Activated B cell treated with CpG ODN at 0.5 μM for 24 hours (primary cell): ENCODE results near the gene GNLY. TPM values are rescaled to one million over a fixed set of nuclear protein-coding genes. Genes with fewer than 3 reads are reported as not detected.
"Not testable (repeated sequence)": the region's sequence is repeated elsewhere in the genome, so short reads cannot be mapped to it uniquely, and the experiment has no call there.

ENCODE experiments used
- ATAC-seq: fragments of 200-7000 bp; cut with Tn5 transposase; one replicate; pipeline ENCODE4 v1.10.0; 2021; ENCODE audit warnings: low read depth, mild to moderate bottlenecking, moderate library complexity
- CTCF ChIA-PET: fragments of 350-600 bp; sonication (Branson Sonifier 250); formaldehyde crosslinking; loops from one replicate; lab custom pipeline; 2021; ENCODE audit warnings: antibody characterized with exemption; lab: Charles Lee
- POLR2A ChIA-PET: fragments of 350-600 bp; sonication (Branson Sonifier 250); formaldehyde crosslinking; loops from one replicate; lab custom pipeline; 2021; ENCODE audit warnings: antibody characterized with exemption; lab: Charles Lee
- DNase-seq: peaks from one replicate; pipeline ENCODE4 v3.0.0; 2022
- H3K27ac Mint-ChIP-seq: one replicate; pipeline ENCODE4 v1.8.0; 2020; ENCODE audit warnings: mixed read lengths
- H3K27me3 Mint-ChIP-seq: one replicate; pipeline ENCODE4 v1.8.0; 2021; ENCODE audit warnings: mixed read lengths
- H3K36me3 Mint-ChIP-seq: one replicate; pipeline ENCODE4 v1.8.0; 2021; ENCODE audit warnings: low read depth, mixed read lengths
- H3K4me1 Mint-ChIP-seq: one replicate; pipeline ENCODE4 v1.8.0; 2021; ENCODE audit warnings: mixed read lengths
- H3K4me3 Mint-ChIP-seq: one replicate; pipeline ENCODE4 v1.8.0; 2020; ENCODE audit warnings: mild to moderate bottlenecking, mixed read lengths
- H3K9me3 Mint-ChIP-seq: one replicate; pipeline ENCODE4 v1.8.0; 2020; ENCODE audit warnings: mixed read lengths
- intact Hi-C: fragments of 100-400 bp; cut with micrococcal nuclease; formaldehyde crosslinking; loops from one replicate; pipeline ENCODE4 v1.15.1; 2024
- total RNA-seq: library from RNA; stranded (reverse); gene quantifications from 2 replicates; pipeline ENCODE4 v1.2.3, GENCODE V29; 2022
- TF ChIP-seq, protein P1 (sequence below): fragments of 200-600 bp; IDR thresholded peaks from one replicate; pipeline ENCODE4 v1.8.0; 2022; ENCODE audit warnings: antibody characterized with exemption, mild to moderate bottlenecking

GNLY gene
- total RNA-seq, 1 donor from 2014 or later = 1.8 TPM

DNA sequence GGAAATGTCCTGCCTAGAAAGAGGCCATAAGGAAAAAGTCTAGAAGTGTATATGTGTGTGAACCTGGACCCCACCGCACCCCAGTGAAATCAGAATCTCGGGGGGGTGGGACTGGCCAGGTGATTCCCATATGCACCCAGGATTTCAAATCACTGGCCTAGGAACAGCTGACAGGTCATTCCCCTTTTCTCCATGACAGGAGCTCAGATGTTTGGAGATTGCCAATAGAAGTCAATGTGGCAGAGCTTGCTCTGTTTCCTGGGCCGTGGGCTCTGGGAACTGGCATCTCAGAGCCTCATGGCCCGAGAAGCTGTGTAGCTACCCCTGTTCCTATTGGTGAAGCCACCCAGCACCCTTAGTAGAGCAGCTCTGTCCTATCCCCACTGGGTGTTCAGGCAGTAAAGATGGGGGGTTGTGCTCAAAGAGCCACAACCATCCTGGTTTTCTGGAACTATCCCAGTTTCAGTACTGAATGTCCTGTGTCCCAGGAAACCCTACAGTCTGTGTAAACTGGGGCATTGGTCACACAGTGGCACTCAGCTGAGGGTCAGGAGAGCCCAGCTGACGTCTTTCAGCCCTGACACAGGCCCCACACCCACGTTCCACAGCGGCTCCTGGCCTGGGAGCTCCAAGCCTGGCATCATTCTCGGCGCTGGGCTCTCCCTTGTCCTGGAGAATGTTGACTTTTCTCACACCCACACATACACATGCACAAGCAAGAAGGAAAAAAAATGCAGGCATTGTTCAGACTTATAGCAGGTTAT lies 18.9 kb downstream of the GNLY start:
- ATAC-seq = no peak
- POLR2A ChIA-PET = no interaction called here
- no peak overlapping the region for H3K27ac Mint-ChIP-seq

DNA sequence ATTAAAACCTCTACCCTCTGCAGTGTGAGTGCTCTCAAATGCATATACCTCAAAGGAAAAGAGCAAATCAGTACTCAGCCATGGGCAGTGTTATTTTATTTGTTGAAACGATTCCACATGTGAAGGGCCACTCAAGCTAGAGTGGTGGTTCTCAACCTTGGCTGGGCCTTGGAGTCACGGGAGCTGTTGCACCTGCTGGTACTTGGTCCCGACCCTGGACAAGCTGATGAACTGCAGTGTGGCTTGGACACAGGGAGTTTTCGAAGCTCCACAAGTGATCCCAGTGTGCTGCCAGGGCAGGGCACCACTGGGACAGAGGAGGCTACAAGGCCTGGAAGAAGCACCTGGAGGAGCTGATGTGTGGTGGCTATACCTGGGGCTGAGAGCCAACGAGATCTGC lies 19.7 kb downstream of the GNLY start:
- TF ChIP-seq, protein P1, sequence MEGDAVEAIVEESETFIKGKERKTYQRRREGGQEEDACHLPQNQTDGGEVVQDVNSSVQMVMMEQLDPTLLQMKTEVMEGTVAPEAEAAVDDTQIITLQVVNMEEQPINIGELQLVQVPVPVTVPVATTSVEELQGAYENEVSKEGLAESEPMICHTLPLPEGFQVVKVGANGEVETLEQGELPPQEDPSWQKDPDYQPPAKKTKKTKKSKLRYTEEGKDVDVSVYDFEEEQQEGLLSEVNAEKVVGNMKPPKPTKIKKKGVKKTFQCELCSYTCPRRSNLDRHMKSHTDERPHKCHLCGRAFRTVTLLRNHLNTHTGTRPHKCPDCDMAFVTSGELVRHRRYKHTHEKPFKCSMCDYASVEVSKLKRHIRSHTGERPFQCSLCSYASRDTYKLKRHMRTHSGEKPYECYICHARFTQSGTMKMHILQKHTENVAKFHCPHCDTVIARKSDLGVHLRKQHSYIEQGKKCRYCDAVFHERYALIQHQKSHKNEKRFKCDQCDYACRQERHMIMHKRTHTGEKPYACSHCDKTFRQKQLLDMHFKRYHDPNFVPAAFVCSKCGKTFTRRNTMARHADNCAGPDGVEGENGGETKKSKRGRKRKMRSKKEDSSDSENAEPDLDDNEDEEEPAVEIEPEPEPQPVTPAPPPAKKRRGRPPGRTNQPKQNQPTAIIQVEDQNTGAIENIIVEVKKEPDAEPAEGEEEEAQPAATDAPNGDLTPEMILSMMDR = no peak
- peaks cover 8% of the 10 kb centered on the region for H3K27me3 Mint-ChIP-seq
- no peaks in the 10 kb centered on the region for H3K36me3 Mint-ChIP-seq
- no peaks in the 10 kb centered on the region for H3K9me3 Mint-ChIP-seq
- DNase-seq (no peak), ATAC-seq (no peak)
- H3K27ac Mint-ChIP-seq = no peak overlapping the region
- H3K4me1 Mint-ChIP-seq = no peaks in the 10 kb centered on the region
- H3K4me3 Mint-ChIP-seq = no peak overlapping the region
- intact Hi-C loops = no loop called here
- ChIA-PET POLR2A (no interaction called here), CTCF (no interaction called here)

More for the DNA sequence above, 18.9 kb downstream of the GNLY start:
- peaks cover 7% of the 10 kb centered on the region for H3K27me3 Mint-ChIP-seq
- TF ChIP-seq, protein P1 = no peak
- no peak for DNase-seq
- no peak overlapping the region for H3K4me3 Mint-ChIP-seq
- H3K36me3 Mint-ChIP-seq = no peaks in the 10 kb centered on the region
- H3K9me3 Mint-ChIP-seq = no peaks in the 10 kb centered on the region
- intact Hi-C loops = no loop called here
- CTCF ChIA-PET = interaction anchor here (1.0 to 1.5 kb wide), 2 partner anchors 16 to 33 kb away, joined by 4 read pairs; no protein-coding TSS in a partner anchor
- no peaks in the 10 kb centered on the region for H3K4me1 Mint-ChIP-seq

DNA sequence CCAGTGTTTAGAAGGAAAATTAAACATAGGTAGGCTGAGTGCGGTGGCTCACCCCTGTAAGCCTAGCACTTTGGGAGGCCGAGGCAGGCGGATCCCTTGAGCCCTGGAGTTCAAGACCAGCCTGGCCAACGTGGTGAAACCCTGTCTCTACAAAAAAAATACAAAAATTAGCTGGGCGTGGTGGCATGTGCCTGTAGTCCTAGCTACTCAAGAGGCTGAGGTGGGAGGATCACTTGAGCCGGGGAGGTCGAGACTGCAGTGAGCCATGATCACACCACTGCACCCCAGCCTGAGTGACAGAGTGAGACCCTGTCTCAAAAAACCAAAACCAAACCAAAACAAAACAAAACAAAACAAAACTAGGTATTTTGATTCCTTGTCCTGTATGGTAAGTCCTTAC lies 20.3 kb downstream of the GNLY start:
- intact Hi-C loops, H3K4me3 Mint-ChIP-seq, POLR2A ChIA-PET, H3K36me3 Mint-ChIP-seq, H3K9me3 Mint-ChIP-seq, H3K27ac Mint-ChIP-seq, DNase-seq, CTCF ChIA-PET, ATAC-seq, H3K4me1 Mint-ChIP-seq: not testable (repeated sequence)
- H3K27me3 Mint-ChIP-seq = peaks cover 11% of the 10 kb centered on the region

DNA sequence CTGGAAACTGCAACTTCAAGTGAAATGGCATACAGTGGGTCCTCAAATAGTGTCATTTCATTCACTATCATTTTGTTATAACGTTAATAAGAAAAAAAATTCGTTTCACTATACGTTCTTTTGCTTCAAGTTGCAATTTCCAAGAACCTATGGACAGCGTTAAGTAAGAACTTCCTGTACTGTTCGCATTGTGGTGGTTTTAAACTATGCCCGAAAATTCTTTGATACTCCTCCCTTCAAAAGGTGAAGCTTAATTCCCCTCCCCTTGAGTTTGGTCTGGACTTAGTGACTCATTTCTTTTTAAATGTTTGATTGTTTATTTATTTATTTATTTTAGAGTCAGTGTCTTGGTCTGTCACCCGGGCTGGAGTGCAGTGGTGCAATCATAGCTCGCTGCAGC lies 20.7 kb downstream of the GNLY start:
- DNase-seq = no peak
- Mint-ChIP-seq H3K9me3 (no peaks in the 10 kb centered on the region), H3K27ac (no peak overlapping the region), H3K27me3 (peaks cover 11% of the 10 kb centered on the region), H3K4me3 (no peak overlapping the region), H3K36me3 (no peaks in the 10 kb centered on the region), H3K4me1 (no peaks in the 10 kb centered on the region)
- intact Hi-C loops = no loop called here
- ATAC-seq = no peak
- TF ChIP-seq, protein P1 = no peak
- ChIA-PET CTCF (no interaction called here), POLR2A (no interaction called here)

DNA sequence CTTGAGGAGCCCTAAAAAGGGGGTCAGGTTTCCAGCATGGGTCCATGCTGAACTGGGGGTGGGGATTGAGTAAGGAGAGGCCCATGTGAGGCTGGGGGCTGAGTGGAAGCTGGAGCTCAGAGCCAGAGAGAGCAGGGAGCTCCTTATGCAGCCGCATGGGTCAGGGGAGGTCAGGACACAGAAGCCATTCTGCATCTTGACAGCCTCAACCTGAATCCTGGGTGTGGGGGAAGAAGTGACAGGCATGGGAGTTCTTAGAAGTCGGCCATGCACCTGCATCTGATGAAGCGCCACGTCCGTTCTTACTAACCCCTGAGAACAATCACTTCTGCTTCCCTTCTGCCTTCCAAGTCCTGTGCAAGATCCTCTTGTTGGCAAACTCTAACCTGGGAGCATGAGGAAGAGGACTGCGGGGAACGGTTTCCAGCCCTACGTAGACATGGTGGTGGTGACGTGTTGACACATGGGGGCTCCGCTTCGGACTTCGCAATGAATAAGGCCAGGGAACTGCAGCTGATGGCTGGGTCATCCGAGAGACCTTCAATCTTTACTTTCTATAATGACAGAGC lies 22.3 kb downstream of the GNLY start:
- Mint-ChIP-seq H3K27me3 (peaks cover 12% of the 10 kb centered on the region), H3K9me3 (no peaks in the 10 kb centered on the region), H3K4me1 (no peaks in the 10 kb centered on the region), H3K4me3 (no peak overlapping the region), H3K27ac (no peak overlapping the region), H3K36me3 (no peaks in the 10 kb centered on the region)
- ATAC-seq (no peak), DNase-seq (no peak)
- TF ChIP-seq, protein P1 = no peak
- intact Hi-C loops = no loop called here
- ChIA-PET POLR2A (no interaction called here), CTCF (no interaction called here)
